ENCODE results near the gene TTPAL.

DNA sequence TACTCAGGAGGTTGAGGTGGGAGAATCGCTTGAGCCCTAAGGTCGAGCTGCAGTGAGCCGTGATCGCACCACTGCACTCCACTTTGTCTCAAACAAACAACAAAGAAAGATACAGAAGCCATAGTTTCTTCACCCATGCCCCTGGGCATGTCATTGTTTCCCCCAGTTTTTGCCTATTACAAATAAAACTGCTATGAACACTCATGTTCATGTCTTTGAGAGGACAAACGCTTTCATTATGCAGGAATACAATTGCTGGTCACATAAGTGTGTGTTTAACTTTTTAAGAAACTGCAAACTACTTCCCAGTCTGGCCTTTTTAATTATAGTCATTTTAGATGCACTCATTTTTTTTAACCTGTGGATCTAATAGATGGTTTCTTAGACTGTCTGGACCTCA is 12.2 kb upstream of the TTPAL start:
- TF ChIP-seq, protein P1, sequence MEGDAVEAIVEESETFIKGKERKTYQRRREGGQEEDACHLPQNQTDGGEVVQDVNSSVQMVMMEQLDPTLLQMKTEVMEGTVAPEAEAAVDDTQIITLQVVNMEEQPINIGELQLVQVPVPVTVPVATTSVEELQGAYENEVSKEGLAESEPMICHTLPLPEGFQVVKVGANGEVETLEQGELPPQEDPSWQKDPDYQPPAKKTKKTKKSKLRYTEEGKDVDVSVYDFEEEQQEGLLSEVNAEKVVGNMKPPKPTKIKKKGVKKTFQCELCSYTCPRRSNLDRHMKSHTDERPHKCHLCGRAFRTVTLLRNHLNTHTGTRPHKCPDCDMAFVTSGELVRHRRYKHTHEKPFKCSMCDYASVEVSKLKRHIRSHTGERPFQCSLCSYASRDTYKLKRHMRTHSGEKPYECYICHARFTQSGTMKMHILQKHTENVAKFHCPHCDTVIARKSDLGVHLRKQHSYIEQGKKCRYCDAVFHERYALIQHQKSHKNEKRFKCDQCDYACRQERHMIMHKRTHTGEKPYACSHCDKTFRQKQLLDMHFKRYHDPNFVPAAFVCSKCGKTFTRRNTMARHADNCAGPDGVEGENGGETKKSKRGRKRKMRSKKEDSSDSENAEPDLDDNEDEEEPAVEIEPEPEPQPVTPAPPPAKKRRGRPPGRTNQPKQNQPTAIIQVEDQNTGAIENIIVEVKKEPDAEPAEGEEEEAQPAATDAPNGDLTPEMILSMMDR (IDR thresholded peaks at IDR 0.05), result no peak
- TF ChIP-seq ZFX (IDR thresholded peaks at IDR 0.05; ENCODE audit: borderline replicate concordance), result no peak
